ENCODE measurements around the gene MYLK. TPM values are rescaled to one million over a fixed set of nuclear protein-coding genes. Genes with fewer than 3 reads are reported as not detected.

Gene MYLK
- total and polyA plus RNA-seq, 10 of the 15 experiments (the other 5 are each of a cell fraction or from before 2014, with no cell fraction given), result 0.04 to 1.6 (median 0.42) TPM; not detected in 1

DNA sequence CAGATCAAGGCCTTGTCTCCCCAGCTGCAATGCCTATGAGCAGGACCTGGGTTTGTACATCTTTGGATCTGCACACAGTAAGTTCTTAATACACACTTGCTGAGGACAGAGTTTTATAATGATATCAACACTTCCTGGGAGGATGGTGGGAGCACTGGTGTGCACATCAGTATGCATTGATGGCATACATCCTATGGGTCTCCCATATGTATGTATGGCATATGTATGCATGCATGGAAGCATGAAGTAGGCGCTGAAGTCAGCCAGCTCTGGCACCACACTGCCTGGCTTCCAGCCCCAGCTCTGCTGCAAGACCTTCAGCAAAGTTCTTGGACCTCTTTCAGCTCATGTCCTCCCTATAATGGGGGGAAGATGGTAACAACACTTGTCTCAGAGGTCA is 68.2 kb downstream of the MYLK start (continued):
- TF ChIP-seq RELA (IDR thresholded peaks at IDR 0.05; ENCODE audit: borderline replicate concordance, partially characterized antibody) (no peak), BCLAF1 (IDR thresholded peaks at IDR 0.05) (no peak), CBX5 (IDR thresholded peaks at IDR 0.05; ENCODE audit: low read depth) (no peak)

GRCh38 chr3:123813876-123814275 is 70.3 kb downstream of the MYLK start:
- Histone ChIP-seq H3K9ac (ENCODE audit: control insufficient read depth, insufficient read depth, low read length) (no peak overlapping the region), H3K27ac (ENCODE audit: control insufficient read depth, insufficient read depth) (no peak overlapping the region), H2AFZ (ENCODE audit: control insufficient read depth, low read depth, low read length) (no peak overlapping the region), H3K9me3 (replicated peaks; ENCODE audit: control insufficient read depth, insufficient read depth, low read length) (no peaks in the 10 kb centered on the region), H3K4me2 (ENCODE audit: control insufficient read depth, insufficient read depth) (no peak overlapping the region), H3K36me3 (ENCODE audit: control insufficient read depth in 2 of 2, insufficient read depth in 2 of 2, low read length in 1 of 2) (no peaks in the 10 kb centered on the region), H3K4me3 (no peak overlapping the region), H3K27me3 (replicated peaks in 1 of 2; ENCODE audit: control insufficient read depth in 2 of 2, insufficient read depth in 2 of 2, low read length in 1 of 2) (no peaks in the 10 kb centered on the region; a peak in 1 of 4 replicates), H3K4me1 (ENCODE audit: control insufficient read depth, insufficient read depth, low read length) (no peaks in the 10 kb centered on the region), H4K20me1 (ENCODE audit: control insufficient read depth, insufficient read depth) (no peaks in the 10 kb centered on the region), H3K79me2 (ENCODE audit: control insufficient read depth, insufficient read depth, low read length) (no peaks in the 10 kb centered on the region)
- ATAC-seq (no peak), FAIRE-seq (no peak), DNase-seq (ENCODE audit: low read depth, low spot score) (no peak)
- RAD21 ChIA-PET (ENCODE audit: unreplicated experiment), result no interaction called here
- SMC1A ChIA-PET (ENCODE audit: uncharacterized antibody, unreplicated experiment), result no interaction called here
- CTCF ChIA-PET, result no interaction called here
- POLR2A ChIA-PET, result no interaction called here
- no TSS peak for BruUV-seq (replicated peaks)
- 18% methylated on average over 4 of the region's 4 CpGs for WGBS (ENCODE audit: insufficient coverage, insufficient replicate concordance, low lambda C conversion rate, missing lambda C conversion rate)
- in situ Hi-C loops (cut with MboI), result no loop called here
- intact Hi-C loops (cut with micrococcal nuclease; ENCODE audit: unreplicated experiment), result no loop called here
- TF ChIP-seq ATF2 (IDR thresholded peaks at IDR 0.05; ENCODE audit: low read length) (no peak), CREB1 (IDR thresholded peaks at IDR 0.05; ENCODE audit: low read depth) (no peak), STAT1 (conservative IDR thresholded peaks at IDR 0.05) (no peak), FOXM1 (IDR thresholded peaks at IDR 0.05; ENCODE audit: low read depth, low read length) (no peak), USF1 (IDR thresholded peaks at IDR 0.05; ENCODE audit: borderline replicate concordance, extremely low read length, insufficient read depth, low read depth, low read length) (no peak), POU2F2 (IDR thresholded peaks at IDR 0.05; ENCODE audit: borderline replicate concordance, low read depth, low read length) (no peak), CBX3 (IDR thresholded peaks at IDR 0.05; ENCODE audit: borderline replicate concordance, low read depth) (no peak), TARDBP (IDR thresholded peaks at IDR 0.05; ENCODE audit: borderline replicate concordance) (no peak), RCOR1 (conservative IDR thresholded peaks at IDR 0.05; ENCODE audit: low read depth, low read length) (no peak), MTA2 (IDR thresholded peaks at IDR 0.05; ENCODE audit: low read depth) (no peak), SIX5 (IDR thresholded peaks at IDR 0.05; ENCODE audit: low read depth, low read length, severe bottlenecking) (no peak), HDGF (IDR thresholded peaks at IDR 0.05) (no peak), HDAC2 (IDR thresholded peaks at IDR 0.05) (no peak)
- TF ChIP-seq, protein P1, sequence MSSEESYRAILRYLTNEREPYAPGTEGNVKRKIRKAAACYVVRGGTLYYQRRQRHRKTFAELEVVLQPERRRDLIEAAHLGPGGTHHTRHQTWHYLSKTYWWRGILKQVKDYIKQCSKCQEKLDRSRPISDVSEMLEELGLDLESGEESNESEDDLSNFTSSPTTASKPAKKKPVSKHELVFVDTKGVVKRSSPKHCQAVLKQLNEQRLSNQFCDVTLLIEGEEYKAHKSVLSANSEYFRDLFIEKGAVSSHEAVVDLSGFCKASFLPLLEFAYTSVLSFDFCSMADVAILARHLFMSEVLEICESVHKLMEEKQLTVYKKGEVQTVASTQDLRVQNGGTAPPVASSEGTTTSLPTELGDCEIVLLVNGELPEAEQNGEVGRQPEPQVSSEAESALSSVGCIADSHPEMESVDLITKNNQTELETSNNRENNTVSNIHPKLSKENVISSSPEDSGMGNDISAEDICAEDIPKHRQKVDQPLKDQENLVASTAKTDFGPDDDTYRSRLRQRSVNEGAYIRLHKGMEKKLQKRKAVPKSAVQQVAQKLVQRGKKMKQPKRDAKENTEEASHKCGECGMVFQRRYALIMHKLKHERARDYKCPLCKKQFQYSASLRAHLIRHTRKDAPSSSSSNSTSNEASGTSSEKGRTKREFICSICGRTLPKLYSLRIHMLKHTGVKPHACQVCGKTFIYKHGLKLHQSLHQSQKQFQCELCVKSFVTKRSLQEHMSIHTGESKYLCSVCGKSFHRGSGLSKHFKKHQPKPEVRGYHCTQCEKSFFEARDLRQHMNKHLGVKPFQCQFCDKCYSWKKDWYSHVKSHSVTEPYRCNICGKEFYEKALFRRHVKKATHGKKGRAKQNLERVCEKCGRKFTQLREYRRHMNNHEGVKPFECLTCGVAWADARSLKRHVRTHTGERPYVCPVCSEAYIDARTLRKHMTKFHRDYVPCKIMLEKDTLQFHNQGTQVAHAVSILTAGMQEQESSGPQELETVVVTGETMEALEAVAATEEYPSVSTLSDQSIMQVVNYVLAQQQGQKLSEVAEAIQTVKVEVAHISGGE (CRISPR knock-in tag; IDR thresholded peaks at IDR 0.05), result no peak
